H9 (cell line): ENCODE results near the gene ATP6V1G3. TPM values are rescaled to one million over a fixed set of nuclear protein-coding genes. Genes with fewer than 3 reads are reported as not detected.

Experiments used
- DNase-seq: peaks from one replicate; pipeline ENCODE4 v3.0.0-alpha.2; 2017
- H2AFZ ChIP-seq: one replicate; pipeline ENCODE4 v1.6.1; 2013; ENCODE audit warnings: mild to moderate bottlenecking, low read length, control low read depth, moderate library complexity
- H2AK5ac ChIP-seq: 2 replicates; pipeline ENCODE4 v1.6.1; 2013; ENCODE audit warnings: low read length, control low read depth, mixed read lengths; ENCODE audit not compliant: insufficient read length
- H2BK120ac ChIP-seq: one replicate; pipeline ENCODE4 v1.6.1; 2013; ENCODE audit warnings: low read depth, mild to moderate bottlenecking, low read length, control low read depth, inconsistent platforms; ENCODE audit not compliant: poor library complexity, severe bottlenecking
- H2BK12ac ChIP-seq: 2 replicates; pipeline ENCODE4 v1.6.1; 2013; ENCODE audit warnings: low read length, control low read depth, mixed read lengths, low read depth; ENCODE audit not compliant: insufficient read length
- H2BK15ac ChIP-seq: 2 replicates; pipeline ENCODE4 v1.6.1; 2013; ENCODE audit warnings: low read depth, low read length, control low read depth
- H2BK20ac ChIP-seq: one replicate; pipeline ENCODE4 v1.6.1; 2013; ENCODE audit warnings: low read depth, mild to moderate bottlenecking, low read length, control low read depth, inconsistent platforms; ENCODE audit not compliant: poor library complexity, severe bottlenecking
- H2BK5ac ChIP-seq: 2 replicates; pipeline ENCODE4 v1.6.1; 2013; ENCODE audit warnings: low read length, control low read depth, mixed read lengths; ENCODE audit not compliant: insufficient read length
- H3K14ac ChIP-seq: 2 replicates; pipeline ENCODE4 v1.6.1; 2013; ENCODE audit warnings: low read length, control low read depth; ENCODE audit not compliant: insufficient read depth
- H3K18ac ChIP-seq: 2 replicates; pipeline ENCODE4 v1.6.1; 2013; ENCODE audit warnings: low read depth, mild to moderate bottlenecking, mixed read lengths, low read length, control low read depth; ENCODE audit not compliant: insufficient read length
- H3K23ac ChIP-seq: 2 replicates; pipeline ENCODE4 v1.6.1; 2013; ENCODE audit warnings: low read length, control low read depth, mixed read lengths, low read depth; ENCODE audit not compliant: insufficient read length
- H3K23me2 ChIP-seq: 2 replicates; pipeline ENCODE4 v1.6.1; 2013; ENCODE audit warnings: low read depth, mild to moderate bottlenecking, mixed read lengths, low read length, control low read depth; ENCODE audit not compliant: insufficient read length, poor library complexity, severe bottlenecking
- H3K27ac ChIP-seq: 2 replicates; pipeline ENCODE4 v1.5.1; 2013; ENCODE audit warnings: low read length, control low read depth, mixed read lengths, low read depth; ENCODE audit not compliant: insufficient read length
- H3K27me3 ChIP-seq: 2 replicates; pipeline ENCODE4 v1.6.1; 2013; ENCODE audit warnings: low read length, control low read depth, inconsistent platforms; ENCODE audit not compliant: insufficient read depth
- H3K4ac ChIP-seq: 2 replicates; pipeline ENCODE4 v1.6.1; 2013; ENCODE audit warnings: low read depth, mild to moderate bottlenecking, control low read depth, inconsistent platforms, low read length, moderate library complexity
- H3K4me1 ChIP-seq: 2 replicates; pipeline ENCODE4 v1.6.1; 2013; ENCODE audit warnings: low read length, control low read depth, inconsistent platforms; ENCODE audit not compliant: insufficient read depth
- H3K4me2 ChIP-seq: 2 replicates; pipeline ENCODE4 v1.6.1; 2013; ENCODE audit warnings: low read length, control low read depth, mixed read lengths; ENCODE audit not compliant: insufficient read length, insufficient read depth
- H3K56ac ChIP-seq: 2 replicates; pipeline ENCODE4 v1.6.1; 2013; ENCODE audit warnings: low read depth, mild to moderate bottlenecking, mixed read lengths, low read length, control low read depth; ENCODE audit not compliant: insufficient read length
- H3K79me1 ChIP-seq: 2 replicates; pipeline ENCODE4 v1.6.1; 2013; ENCODE audit warnings: low read depth, mild to moderate bottlenecking, moderate library complexity, low read length, control low read depth, inconsistent platforms; ENCODE audit not compliant: insufficient read depth, poor library complexity, severe bottlenecking
- H3K79me2 ChIP-seq: 2 replicates; pipeline ENCODE4 v1.6.1; 2013; ENCODE audit warnings: low read length, control low read depth, inconsistent platforms; ENCODE audit not compliant: insufficient read depth
- H3K9ac ChIP-seq: 2 replicates; pipeline ENCODE4 v1.6.1; 2013; ENCODE audit warnings: low read length, control low read depth, mixed read lengths; ENCODE audit not compliant: insufficient read length; ENCODE audit errors: extremely low read depth
- H3K9me3 ChIP-seq: one replicate; pipeline ENCODE4 v1.6.1; 2013; ENCODE audit warnings: low read depth, low read length, inconsistent platforms; ENCODE audit not compliant: control insufficient read depth
- H3T11ph ChIP-seq: one replicate; pipeline ENCODE4 v1.6.1; 2013; ENCODE audit warnings: mild to moderate bottlenecking, low read length, control low read depth, inconsistent platforms
- H4K20me1 ChIP-seq: one replicate; pipeline ENCODE4 v1.6.1; 2013; ENCODE audit not compliant: control insufficient read depth, insufficient read length, insufficient read depth
- H4K5ac ChIP-seq: 2 replicates; pipeline ENCODE4 v1.6.1; 2013; ENCODE audit warnings: low read depth, mild to moderate bottlenecking, mixed read lengths, low read length, control low read depth; ENCODE audit not compliant: insufficient read length
- H4K8ac ChIP-seq: replicated peaks from 2 replicates; pipeline ENCODE4 v1.6.1; 2013; ENCODE audit warnings: low read length, control low read depth, mixed read lengths, low read depth; ENCODE audit not compliant: insufficient read length
- H4K91ac ChIP-seq: 2 replicates; pipeline ENCODE4 v1.6.1; 2013; ENCODE audit warnings: low read depth, mild to moderate bottlenecking, moderate library complexity, mixed read lengths, low read length, control low read depth; ENCODE audit not compliant: insufficient read length
- H3K27ac Mint-ChIP-seq, 3 experiments: 2 replicates in 2 of 3; 3 replicates in 1 of 3; pipeline ENCODE4 v1.8.0; 2020 to 2021; ENCODE audit warnings: mixed read lengths in 3 of 3, mild to moderate bottlenecking in 1 of 3, moderate library complexity in 1 of 3
- H3K27me3 Mint-ChIP-seq: 2 replicates; pipeline ENCODE4 v1.8.0; 2021; ENCODE audit warnings: low read depth, mild to moderate bottlenecking, moderate library complexity, mixed read lengths
- H3K36me3 Mint-ChIP-seq, 3 experiments: 2 replicates in 2 of 3; 3 replicates in 1 of 3; pipeline ENCODE4 v1.8.0; 2020 to 2021; ENCODE audit warnings: low read depth in 3 of 3, mixed read lengths in 3 of 3; ENCODE audit not compliant: insufficient read depth in 1 of 3
- H3K4me1 Mint-ChIP-seq, 2 experiments: 2 replicates each; pipeline ENCODE4 v1.8.0; 2020; ENCODE audit warnings: mixed read lengths in 2 of 2
- H3K4me3 Mint-ChIP-seq, 2 experiments: 2 replicates in 1 of 2; 3 replicates in 1 of 2; pipeline ENCODE4 v1.8.0; 2020 to 2021; ENCODE audit warnings: mild to moderate bottlenecking in 2 of 2, mixed read lengths in 2 of 2, moderate library complexity in 1 of 2
- H3K9me3 Mint-ChIP-seq, 2 experiments: 2 replicates in 1 of 2; 3 replicates in 1 of 2; pipeline ENCODE4 v1.8.0; 2020; ENCODE audit warnings: mild to moderate bottlenecking in 2 of 2, mixed read lengths in 2 of 2, moderate library complexity in 1 of 2
- CTCF ChIP-seq: fragments of 200-600 bp; sonication (generic); conservative IDR thresholded peaks from 3 replicates; pipeline ENCODE4 v1.8.0; 2021; ENCODE audit warnings: antibody characterized with exemption, mild to moderate bottlenecking
- WGBS: extraction: QIAGEN DNeasy Blood & Tissue Kit; methylation state at CpG from one replicate; pipeline ENCODE4 v1.1.7; 2013; ENCODE audit warnings: missing lambda C conversion rate, low lambda C conversion rate, mixed read lengths; ENCODE audit not compliant: insufficient read length; ENCODE audit errors: extremely low coverage; 5-methylcytosine and 5-hydroxymethylcytosine counted together
- total RNA-seq: library from RNA; stranded (reverse); gene quantifications from 2 replicates; pipeline ENCODE4 v1.2.1, GENCODE V29; 2021

The ATP6V1G3 gene
- total RNA-seq, 1 experiment from 2014 or later: not detected

- Histone ChIP-seq H2AFZ (no peak overlapping the region), H3K23ac (no peak overlapping the region), H3K4ac (no peak overlapping the region), H2BK15ac (no peak overlapping the region), H4K20me1 (no peaks in the 10 kb centered on the region), H3K4me2 (no peak overlapping the region), H2AK5ac (no peak overlapping the region), H3K18ac (no peak overlapping the region), H3K27ac (no peak overlapping the region), H4K5ac (no peak overlapping the region), H2BK12ac (no peak overlapping the region), H3K79me1 (no peaks in the 10 kb centered on the region), H3K4me1 (no peaks in the 10 kb centered on the region), H3K79me2 (no peaks in the 10 kb centered on the region), H4K8ac (no peak overlapping the region), H3K56ac (no peak overlapping the region), H2BK120ac (no peak overlapping the region), H3K9me3 (no peaks in the 10 kb centered on the region), H2BK20ac (no peak overlapping the region), H2BK5ac (no peak overlapping the region), H3K23me2 (no peaks in the 10 kb centered on the region), H3K9ac (no peak overlapping the region), H4K91ac (no peak overlapping the region), H3K14ac (no peak overlapping the region), H3K27me3 (no peaks in the 10 kb centered on the region), H3T11ph (no peak overlapping the region)
- H3K36me3 Mint-ChIP-seq: no peaks in the 10 kb centered on the region
- no peaks in the 10 kb centered on the region for H3K27me3 Mint-ChIP-seq
- no peak for TF ChIP-seq CTCF
- no peak for DNase-seq
- no peak overlapping the region for H3K4me3 Mint-ChIP-seq
- no CpG with 5 or more reads among the region's 3 CpGs for WGBS
- no peak overlapping the region for H3K27ac Mint-ChIP-seq
- peaks cover 4 to 8% of the 10 kb centered on the region in 2 experiments; a peak in 3 of 4 replicates for H3K4me1 Mint-ChIP-seq
- no peaks in the 10 kb centered on the region for H3K9me3 Mint-ChIP-seq
Measured at GRCh38 chr1:198541737-198542136, 1.3 kb upstream of the ATP6V1G3 start.
